ENCODE data around the gene SLC66A2. TPM values are rescaled to one million over a fixed set of nuclear protein-coding genes. Genes with fewer than 3 reads are reported as not detected.

The SLC66A2 gene
- total RNA-seq, 2 donors from 2014 or later, result 16.8 to 19.5 TPM

Other genes with a start within 250 kb of the SLC66A2 start
- not detected for gene KCNG2, start 153.7 kb downstream of the SLC66A2 start, total RNA-seq
- gene HSBP1L1, start 13.0 kb upstream of the SLC66A2 start, total RNA-seq, result 1 to 10 TPM; 2.7 to 9.2 TPM
- 100 to 1,000 TPM; 115 to 197 TPM for gene TXNL4A, start 36.9 kb upstream of the SLC66A2 start, total RNA-seq
- 10 to 100 TPM; 26.6 to 39.4 TPM for gene RBFA, start 82.8 kb upstream of the SLC66A2 start, total RNA-seq
- gene ADNP2, start 157.6 kb upstream of the SLC66A2 start, total RNA-seq, result 10 to 100 TPM; 31.8 to 34.9 TPM

Data from activated T-helper 17 cell treated with anti-CD3 and anti-CD28 coated beads, Interleukin-2, amount 50 U/mL, for 72 hours (primary cell).